Keratinocyte (primary cell): ENCODE data around the gene ZNF831. TPM values are rescaled to one million over a fixed set of nuclear protein-coding genes. Genes with fewer than 3 reads are reported as not detected.

Source experiments
- DNase-seq: peaks from one replicate; pipeline ENCODE4 v3.0.0-alpha.2; 2011; ENCODE audit warnings: low read depth, missing footprints, low spot score
- FAIRE-seq: peaks from 2 replicates; lab custom pipeline; 2011; peaks lifted over from hg19 to GRCh38; lab: Jason Lieb, UNC
- H2AFZ ChIP-seq: 2 replicates; pipeline ENCODE4 v1.6.0; 2012; ENCODE audit warnings: low read length, control low read depth, inconsistent platforms; ENCODE audit not compliant: control insufficient read depth
- H3K27ac ChIP-seq: 2 replicates; pipeline ENCODE4 v1.5.1; 2011; ENCODE audit warnings: low read length; ENCODE audit not compliant: control insufficient read depth, insufficient read depth
- H3K27me3 ChIP-seq: 3 replicates; pipeline ENCODE4 v1.6.0; 2011; ENCODE audit warnings: low read length; ENCODE audit not compliant: control insufficient read depth, insufficient read depth; ENCODE audit errors: extremely low read depth
- H3K36me3 ChIP-seq, 2 experiments: 2 replicates in 1 of 2; 3 replicates in 1 of 2; pipeline ENCODE4 v1.5.1; 2011; ENCODE audit warnings: low read length in 2 of 2, mild to moderate bottlenecking in 1 of 2; ENCODE audit not compliant: control insufficient read depth in 2 of 2, insufficient read depth in 2 of 2; ENCODE audit errors: extremely low read depth in 1 of 2
- H3K4me1 ChIP-seq: 3 replicates; pipeline ENCODE4 v1.5.1; 2011; ENCODE audit warnings: low read length; ENCODE audit not compliant: control insufficient read depth, insufficient read depth; ENCODE audit errors: extremely low read depth
- H3K4me2 ChIP-seq: 3 replicates; pipeline ENCODE4 v1.6.0; 2011; ENCODE audit warnings: low read depth, low read length; ENCODE audit not compliant: control insufficient read depth, insufficient read depth; ENCODE audit errors: extremely low read depth
- H3K4me3 ChIP-seq, 3 experiments: fragments of 200-600 bp in 1 of 3; sonication (generic) in 1 of 3; 2 replicates in 2 of 3; 3 replicates in 1 of 3; pipeline ENCODE4 v1.5.1; 2011 to 2016; ENCODE audit warnings: low read length in 3 of 3, mild to moderate bottlenecking in 3 of 3, control low read depth in 2 of 3, inconsistent platforms in 1 of 3, low read depth in 1 of 3, mixed read lengths in 1 of 3, mixed run types in 1 of 3, moderate library complexity in 1 of 3; ENCODE audit not compliant: control insufficient read depth in 2 of 3, insufficient read depth in 2 of 3; ENCODE audit errors: extremely low read depth in 1 of 3
- H3K79me2 ChIP-seq: 2 replicates; pipeline ENCODE4 v1.6.0; 2012; ENCODE audit warnings: low read length; ENCODE audit not compliant: control insufficient read depth, insufficient read depth
- H3K9ac ChIP-seq: 3 replicates; pipeline ENCODE4 v1.6.0; 2011; ENCODE audit warnings: low read length; ENCODE audit not compliant: control insufficient read depth, insufficient read depth; ENCODE audit errors: extremely low read depth
- H3K9me1 ChIP-seq: 3 replicates; pipeline ENCODE4 v1.6.0; 2011; ENCODE audit warnings: low read length; ENCODE audit not compliant: control insufficient read depth, insufficient read depth; ENCODE audit errors: extremely low read depth
- H3K9me3 ChIP-seq: 2 replicates; pipeline ENCODE4 v1.5.1; 2012; ENCODE audit warnings: low read depth, low read length; ENCODE audit not compliant: control insufficient read depth
- H4K20me1 ChIP-seq: 3 replicates; pipeline ENCODE4 v1.6.0; 2011; ENCODE audit warnings: low read length; ENCODE audit not compliant: control insufficient read depth, insufficient read depth; ENCODE audit errors: extremely low read depth
- CTCF ChIP-seq, 3 experiments: IDR thresholded peaks in 1 of 3; conservative IDR thresholded peaks in 1 of 3; optimal IDR thresholded peaks in 1 of 3; 2 replicates in 2 of 3; 3 replicates in 1 of 3; pipeline versions ENCODE3 to v1.5.1; 2011; ENCODE audit warnings: low read length in 3 of 3, mild to moderate bottlenecking in 3 of 3, moderate library complexity in 2 of 3, control low read depth in 1 of 3, inconsistent platforms in 1 of 3; ENCODE audit not compliant: insufficient read depth in 2 of 3; ENCODE audit errors: extremely low read depth in 1 of 3
- EZH2 ChIP-seq: IDR thresholded peaks from one replicate; pipeline ENCODE4 v1.6.1; 2012; ENCODE audit warnings: inconsistent platforms, mild to moderate bottlenecking, low read length, moderate library complexity
- dilution Hi-C: fragments of 300-500 bp; cut with MboI; formaldehyde crosslinking; loops from one replicate; pipeline ENCODE4 v1.7.0; 2020; ENCODE audit warnings: low sequenced_read_pairs; ENCODE audit not compliant: extremely low pct_ligation_motif_present
- polyA plus RNA-seq, 5 experiments: library from polyadenylated mRNA; depleted of rRNA in 3 of 5; stranded (reverse) in 3 of 5; stranded (forward) in 1 of 5; unstranded in 1 of 5; fragments of >200 nt; gene quantifications; 1 replicate in 1 of 5; 2 replicates in 3 of 5; 3 replicates in 1 of 5; pipeline versions ENCODE4 v1.2.1 to v1.2.3, GENCODE V29; 2011 to 2012; ENCODE audit warnings: missing spikeins in 2 of 5, low read depth in 1 of 5, low replicate concordance in 1 of 5

The ZNF831 gene
- polyA plus RNA-seq, 1 donor (not counting 4 experiments of a cell fraction or from before 2014, with no cell fraction given), result not detected

- H3K9ac ChIP-seq, result no peak overlapping the region
- FAIRE-seq (no peak), DNase-seq (no peak)
- no peak overlapping the region for H3K4me3 ChIP-seq
- H3K9me1 ChIP-seq, result no peaks in the 10 kb centered on the region
- no peak overlapping the region for H3K4me2 ChIP-seq
- H3K79me2 ChIP-seq, result no peaks in the 10 kb centered on the region
- H3K27ac ChIP-seq, result no peak overlapping the region
- H4K20me1 ChIP-seq, result no peaks in the 10 kb centered on the region
- H3K4me1 ChIP-seq, result no peaks in the 10 kb centered on the region
- peaks cover 14% of the 10 kb centered on the region for H3K27me3 ChIP-seq
- dilution Hi-C loops, result no loop called here
- H3K9me3 ChIP-seq, result no peaks in the 10 kb centered on the region
- H3K36me3 ChIP-seq, result no peaks in the 10 kb centered on the region
- no peak overlapping the region for H2AFZ ChIP-seq
- TF ChIP-seq EZH2 (no peak), CTCF (optimal IDR thresholded peaks at IDR 0.05 in 1 of 3, IDR thresholded peaks at IDR 0.05 in 1 of 3, conservative IDR thresholded peaks at IDR 0.05 in 1 of 3; ENCODE audit: extremely low read depth in 1 of 3, insufficient read depth in 2 of 3, low read length in 3 of 3) (no peak)
These were observed 3.9 kb upstream of the ZNF831 start for GRCh38 chr20:59159493-59160376.

GRCh38 chr20:59160389-59161115 lies 3.1 kb upstream of the ZNF831 start:
- Histone ChIP-seq H3K9me1 (no peaks in the 10 kb centered on the region), H4K20me1 (no peaks in the 10 kb centered on the region), H3K9ac (no peak overlapping the region), H3K4me2 (no peak overlapping the region), H3K4me1 (no peaks in the 10 kb centered on the region), H2AFZ (no peak overlapping the region), H3K4me3 (no peak overlapping the region), H3K9me3 (no peaks in the 10 kb centered on the region), H3K27me3 (peaks cover 6% of the 10 kb centered on the region), H3K79me2 (no peaks in the 10 kb centered on the region), H3K27ac (no peak overlapping the region), H3K36me3 (no peaks in the 10 kb centered on the region)
- dilution Hi-C loops, result no loop called here
- no peak for TF ChIP-seq EZH2
- TF ChIP-seq CTCF (optimal IDR thresholded peaks at IDR 0.05 in 1 of 3, IDR thresholded peaks at IDR 0.05 in 1 of 3, conservative IDR thresholded peaks at IDR 0.05 in 1 of 3; ENCODE audit: extremely low read depth in 1 of 3, insufficient read depth in 2 of 3, low read length in 3 of 3), result no peak
- DNase-seq (no peak), FAIRE-seq (no peak)
